Femur (tissue), 1 donor: Measurements from ENCODE around the gene ERN1.
"Not testable (repeated sequence)": the region's sequence is repeated elsewhere in the genome, so short reads cannot be mapped to it uniquely, and the experiment has no call there.

ENCODE experiments used
- DNase-seq: peaks from one replicate; pipeline ENCODE4 v3.0.0-alpha.2; 2017

The ERN1 gene

DNA sequence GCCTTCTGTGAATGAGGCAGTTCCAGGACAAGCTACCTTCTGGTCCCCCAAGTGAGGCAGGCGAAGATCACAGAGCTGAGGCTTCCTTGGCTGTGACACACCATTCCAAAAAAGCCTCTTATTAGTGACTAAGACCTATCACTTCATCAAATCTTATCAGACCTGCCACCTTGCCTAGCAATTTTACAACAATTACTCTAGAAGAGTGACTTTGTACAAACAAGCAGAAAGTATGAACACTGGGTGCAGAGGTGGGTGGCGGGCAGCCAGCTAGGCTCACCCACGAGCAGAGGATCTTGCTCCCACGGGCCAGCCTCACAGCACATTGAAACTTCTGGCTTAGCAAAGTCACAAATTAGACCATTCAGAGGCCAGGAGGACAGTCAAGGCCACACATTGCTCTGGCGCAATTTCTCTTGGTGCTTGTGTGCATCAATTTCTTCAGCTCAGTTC, 107.3 kb downstream of the ERN1 start:
- no peak for DNase-seq

DNA sequence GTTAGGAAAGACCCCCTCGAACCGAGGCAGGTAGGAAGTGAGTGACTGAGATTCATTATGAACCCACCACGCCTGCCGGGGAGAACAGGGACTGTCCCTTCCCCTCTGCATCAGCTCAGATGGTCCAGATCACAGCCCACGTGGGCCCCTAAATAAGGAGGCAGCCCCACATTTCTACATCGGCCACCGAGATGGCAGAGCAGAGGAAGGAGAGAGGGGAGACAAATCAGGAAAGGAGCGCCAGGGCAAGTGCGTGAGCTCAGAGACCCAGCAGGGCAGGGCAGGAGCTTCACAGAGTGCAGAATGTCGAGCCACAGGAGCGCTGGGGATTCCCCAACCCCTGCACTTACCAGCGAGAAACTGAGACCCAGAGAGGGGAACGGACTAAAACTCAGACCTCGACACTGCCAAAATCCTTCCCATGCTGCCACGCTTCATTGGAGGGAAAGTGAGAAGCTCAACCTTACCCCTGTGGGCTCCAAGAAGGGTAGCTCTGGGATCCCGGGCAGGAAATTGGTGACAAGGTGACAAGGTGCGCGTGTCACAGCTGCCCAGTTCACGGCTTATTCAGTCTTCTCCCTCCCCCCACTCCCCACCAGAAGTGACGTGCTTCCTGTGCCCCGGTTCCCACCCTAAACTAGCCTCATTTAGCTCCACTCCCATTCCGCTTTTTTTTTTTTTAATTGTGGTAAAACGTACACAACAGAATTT, 109.7 kb downstream of the ERN1 start, which contains the start of gene ICAM2:
Gene ICAM2 (minus strand): TSS at position 578 of the 711 bp plus-strand sequence. CDS start 13,942 bp downstream, outside the sequence.
- peak; percentile 63 for DNase-seq

DNA sequence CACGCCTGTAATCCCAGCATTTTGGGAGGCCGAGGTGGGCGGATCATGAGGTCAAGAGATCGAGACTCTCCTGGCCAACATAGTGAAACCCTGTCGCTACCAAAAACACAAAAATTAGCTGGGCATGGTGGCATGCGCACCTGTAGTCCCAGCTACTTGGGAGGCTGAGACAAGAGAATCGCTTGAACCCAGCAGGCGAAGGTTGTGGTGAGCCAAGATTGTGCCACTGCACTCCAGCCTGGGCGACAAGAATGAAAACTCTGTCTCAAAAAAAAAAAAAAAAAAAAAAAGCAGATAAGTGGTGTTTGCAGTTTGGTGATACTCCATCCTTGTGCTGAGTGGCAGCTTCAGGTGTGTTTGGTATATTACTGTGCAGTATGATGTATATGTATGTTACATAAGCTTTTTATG, 110.4 kb downstream of the ERN1 start:
- not testable (repeated sequence) for DNase-seq

DNA sequence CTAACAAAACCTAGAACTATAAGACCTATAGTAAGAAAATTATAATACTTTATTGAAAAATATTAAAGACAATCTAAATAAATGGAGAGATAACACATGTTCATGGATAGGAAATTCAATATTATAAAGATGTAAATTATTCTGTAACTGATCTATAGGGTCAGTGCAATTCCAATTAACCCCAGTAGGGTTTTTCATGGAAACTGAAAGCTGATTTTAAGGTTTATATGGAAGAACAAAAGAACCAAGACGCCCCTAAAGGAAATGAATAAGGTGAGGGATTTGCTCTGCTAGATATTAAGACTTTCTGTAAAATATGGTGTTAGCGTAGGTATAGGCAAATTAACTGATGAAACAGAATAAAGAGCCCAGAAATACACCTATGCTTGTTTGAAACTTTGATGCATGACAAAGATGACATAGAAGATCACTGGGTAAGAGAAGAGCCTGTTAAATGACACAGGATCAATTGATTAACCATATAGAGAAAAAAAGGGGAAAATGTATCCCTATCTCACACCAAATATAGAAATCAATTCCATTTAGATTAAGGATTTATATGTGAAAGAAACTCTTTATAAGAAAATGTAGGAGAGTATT, 112.5 kb downstream of the ERN1 start:
- no peak for DNase-seq

DNA sequence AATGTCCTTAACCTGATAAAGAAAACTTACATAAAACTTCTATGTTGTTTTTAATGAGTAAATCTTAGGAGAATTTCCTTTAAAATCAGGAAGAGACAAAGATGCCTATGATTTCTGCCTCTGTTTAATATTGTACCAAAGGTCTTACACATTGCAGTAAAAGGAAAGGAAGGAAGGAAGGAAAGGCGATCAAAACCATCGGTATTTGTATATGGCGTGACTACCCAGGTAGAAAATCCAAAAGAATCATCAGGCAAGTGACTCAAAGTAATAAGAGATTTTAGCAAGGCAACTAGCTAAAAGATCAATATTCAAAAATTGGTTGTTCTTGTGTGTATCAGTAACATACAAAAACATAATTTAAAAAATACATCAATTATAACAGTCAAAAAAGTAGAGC, 113.0 kb downstream of the ERN1 start:
- DNase-seq, result no peak

DNA sequence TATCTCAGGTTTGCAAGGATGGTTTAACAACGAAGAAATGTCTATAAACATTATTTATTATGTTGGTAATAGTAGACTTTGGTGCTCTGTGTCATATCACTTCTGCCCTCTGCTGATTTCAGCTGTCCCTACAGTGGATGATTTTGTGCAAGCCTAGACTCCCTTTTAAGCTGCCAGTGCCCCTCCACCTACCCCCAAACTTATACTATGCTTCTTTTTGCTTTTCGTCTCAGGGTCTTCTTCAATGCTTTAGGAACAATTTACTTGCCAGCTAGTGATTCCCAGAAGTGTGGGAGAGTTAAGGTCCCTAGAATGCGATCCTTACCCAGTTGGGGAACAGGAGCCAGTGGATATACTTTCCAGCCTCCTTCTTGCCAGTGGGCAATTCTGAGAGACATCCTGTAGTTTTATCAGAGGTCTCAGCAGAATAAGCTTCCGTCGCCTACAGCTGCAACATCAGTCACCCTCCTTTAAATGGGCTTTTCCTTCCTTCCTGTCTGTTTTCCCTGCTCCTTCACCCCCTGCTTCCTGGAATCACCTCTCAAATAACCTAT, 113.6 kb downstream of the ERN1 start:
- no peak for DNase-seq

DNA sequence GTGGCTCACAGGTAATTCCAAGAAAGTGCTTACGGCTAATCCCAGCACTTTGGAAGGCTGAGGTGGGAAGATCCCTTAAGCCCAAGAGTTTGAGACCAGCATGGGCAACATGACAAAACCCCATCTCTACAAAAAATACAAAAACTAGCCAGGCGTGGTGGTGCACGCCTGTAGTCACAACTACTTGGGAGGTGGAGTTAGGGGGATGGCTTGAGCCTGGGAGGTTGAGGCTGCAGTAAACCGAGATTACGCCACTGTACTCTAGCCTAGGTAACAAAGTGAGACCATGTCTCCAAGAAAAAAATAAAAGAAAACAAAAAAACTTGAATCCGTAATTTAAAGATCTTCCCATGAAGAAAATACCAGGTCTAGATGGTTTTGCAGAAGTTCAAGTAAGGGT, 114.5 kb downstream of the ERN1 start:
- no peak for DNase-seq

DNA sequence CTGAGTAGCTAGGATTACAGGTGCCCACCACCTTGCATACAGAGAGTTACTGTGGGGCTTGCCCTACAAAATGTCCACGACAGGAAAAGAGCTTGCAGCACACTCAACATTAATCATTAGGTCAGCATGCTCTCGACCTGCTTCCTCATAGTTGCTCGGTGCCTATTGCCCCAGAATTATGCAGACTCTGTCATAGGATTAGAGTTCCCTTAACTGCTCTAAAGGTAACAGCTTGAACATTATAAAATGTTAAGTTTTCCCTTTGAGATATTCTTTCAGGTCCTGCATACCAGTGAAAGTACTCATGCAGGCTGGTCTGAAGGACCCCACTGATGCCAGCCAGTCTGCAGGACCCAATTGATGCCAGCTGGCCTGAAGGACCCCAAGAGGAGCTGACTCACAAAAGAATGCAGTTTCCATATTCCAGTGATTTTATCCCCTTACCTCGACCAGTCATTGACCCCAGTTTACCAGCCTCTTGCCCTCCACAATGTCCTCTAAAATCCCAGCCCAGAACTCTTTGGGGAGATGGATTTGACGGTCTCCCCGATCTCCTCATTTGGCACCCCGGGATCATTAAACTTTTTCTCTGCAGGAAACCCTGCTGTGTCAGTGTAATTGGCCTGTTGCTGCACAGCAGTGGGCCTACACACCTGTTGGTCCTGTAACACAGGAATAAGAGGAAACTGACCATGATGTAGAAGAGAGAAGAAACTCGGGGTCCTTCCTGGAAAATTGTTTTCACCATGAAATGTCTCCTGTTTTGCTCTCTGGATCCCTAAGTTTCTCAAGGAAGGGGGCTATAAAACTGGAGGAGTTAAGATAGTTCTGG, 120.2 kb downstream of the ERN1 start:
- no peak for DNase-seq

DNA sequence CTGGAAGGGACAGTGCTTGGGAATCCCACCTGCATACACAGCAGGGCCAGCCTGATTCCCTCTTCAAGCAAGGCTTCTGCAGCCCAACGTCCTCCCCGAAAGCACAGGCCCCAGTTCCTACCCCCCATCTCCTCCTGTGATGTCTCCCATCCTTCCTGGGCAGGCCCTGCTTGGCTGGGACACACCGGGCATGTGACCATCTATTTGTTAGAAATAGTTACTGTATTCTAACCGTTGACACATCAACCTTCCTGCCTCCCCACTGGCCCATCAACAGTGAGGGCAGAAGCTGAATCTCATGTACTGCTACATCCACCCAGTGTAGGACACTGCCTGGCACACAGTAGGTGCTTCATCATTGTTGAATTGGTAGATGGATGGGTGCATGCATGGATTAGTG, 121.1 kb downstream of the ERN1 start:
- DNase-seq, result no peak

DNA sequence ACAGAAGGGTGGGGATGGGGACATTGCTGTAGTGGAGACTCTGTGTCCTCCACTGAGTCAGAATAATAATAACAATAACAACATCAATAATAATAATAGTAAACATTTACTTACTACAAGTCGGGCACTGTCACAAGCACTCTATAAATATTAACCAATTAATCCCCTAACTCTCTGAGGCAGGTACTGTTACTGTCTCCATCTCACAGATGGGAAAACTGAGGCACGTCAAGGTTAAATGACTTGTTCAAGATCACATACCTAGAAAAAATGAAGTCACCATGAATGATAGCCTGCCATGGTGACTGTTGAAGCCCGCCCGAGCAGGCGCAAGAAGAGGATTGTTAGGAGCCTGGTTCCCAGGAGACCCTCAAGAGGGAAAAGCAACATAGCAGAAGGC, 121.6 kb downstream of the ERN1 start:
- DNase-seq, result no peak

DNA sequence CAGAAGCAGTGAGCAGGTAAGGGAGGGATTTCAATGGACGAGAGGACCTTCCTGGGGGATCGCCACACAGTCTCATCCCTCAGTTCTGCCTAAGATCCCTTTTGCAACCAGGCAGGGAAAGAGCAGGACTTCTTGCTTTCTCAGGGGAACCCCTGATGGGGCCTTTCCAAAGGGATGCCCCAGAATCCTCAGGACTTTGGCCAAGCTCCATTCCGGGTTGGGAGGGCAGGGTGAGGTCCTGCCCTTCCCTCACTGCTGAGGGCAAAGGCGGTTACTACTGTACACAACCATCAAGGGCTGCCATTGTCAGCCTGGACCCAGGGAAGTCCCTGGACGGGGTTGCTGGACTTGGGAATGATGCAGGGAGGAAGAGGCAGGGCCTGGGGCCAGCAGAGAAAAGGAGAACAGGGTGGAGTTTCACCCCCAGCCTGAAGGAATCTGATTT, 122.1 kb downstream of the ERN1 start:
- DNase-seq, result no peak

DNA sequence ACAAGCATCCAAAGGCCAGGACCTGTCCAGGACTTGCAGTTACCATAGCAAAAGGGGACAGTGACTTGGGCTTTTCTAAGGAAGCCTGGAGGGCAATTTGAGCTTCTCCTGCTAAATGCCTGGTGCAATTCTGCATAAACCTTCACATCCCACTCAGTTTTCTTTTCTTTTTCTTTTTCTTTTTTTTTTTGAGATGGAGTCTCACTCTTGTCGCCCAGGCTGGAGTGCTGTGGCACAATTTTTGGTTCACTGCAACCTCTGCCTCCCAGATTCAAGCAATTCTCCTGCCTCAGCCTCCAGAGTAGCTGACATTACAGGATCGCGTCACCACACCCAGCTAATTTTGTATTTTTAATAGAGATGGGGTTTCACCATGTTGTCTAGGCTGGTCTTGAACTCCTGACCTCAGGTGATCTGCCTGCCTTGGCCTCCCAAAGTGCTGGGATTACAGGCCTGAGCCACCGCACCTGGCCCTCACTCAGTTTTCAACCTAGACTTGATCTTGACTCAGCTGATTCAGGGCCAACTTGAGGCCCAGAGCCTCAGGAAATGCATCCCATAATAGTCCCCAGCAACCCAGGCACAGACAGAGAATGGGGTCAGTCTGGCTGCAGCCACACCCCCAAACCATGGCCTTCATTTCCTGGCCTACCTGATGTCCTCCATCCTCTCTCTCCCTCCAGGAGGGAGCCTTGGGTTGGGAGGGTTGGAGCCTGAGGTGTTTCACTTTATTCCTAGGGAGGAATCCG, 122.7 kb downstream of the ERN1 start:
- DNase-seq, result not testable (repeated sequence)

DNA sequence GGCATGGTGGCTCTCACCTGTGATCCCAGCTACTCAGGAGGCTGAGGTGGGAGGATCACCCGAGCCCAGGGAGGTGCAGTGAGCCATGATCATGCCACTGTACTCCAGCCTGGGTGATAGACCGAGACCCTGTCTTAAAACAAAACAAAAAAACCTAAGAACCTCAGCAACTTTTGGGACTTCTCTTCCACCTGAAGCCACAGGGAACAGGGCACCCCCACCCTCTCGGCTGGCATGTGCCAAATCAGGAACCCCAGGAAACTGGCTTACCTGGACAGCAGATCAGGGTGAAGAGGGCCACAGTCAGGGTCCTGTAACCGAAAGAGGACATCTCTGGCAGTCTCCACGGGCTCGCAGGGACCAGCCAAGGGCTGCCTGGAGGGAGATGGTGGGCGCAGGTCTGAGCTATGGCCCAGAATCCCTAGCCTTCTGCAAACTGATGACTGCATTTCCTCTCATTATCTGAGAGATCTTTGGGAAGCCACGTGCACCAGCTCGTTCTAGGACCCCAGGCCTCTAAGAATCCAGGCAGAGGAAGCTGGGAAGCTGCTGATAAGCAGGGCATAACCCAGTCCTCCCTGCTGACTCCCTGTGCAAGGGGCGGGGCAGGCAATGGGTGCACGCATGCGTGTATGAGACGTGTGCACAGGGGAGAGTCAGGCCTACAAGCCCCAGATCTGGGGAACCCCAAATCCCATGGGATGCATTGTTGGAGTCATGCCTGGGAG, 123.4 kb downstream of the ERN1 start:
- peak; percentile 65 for DNase-seq

DNA sequence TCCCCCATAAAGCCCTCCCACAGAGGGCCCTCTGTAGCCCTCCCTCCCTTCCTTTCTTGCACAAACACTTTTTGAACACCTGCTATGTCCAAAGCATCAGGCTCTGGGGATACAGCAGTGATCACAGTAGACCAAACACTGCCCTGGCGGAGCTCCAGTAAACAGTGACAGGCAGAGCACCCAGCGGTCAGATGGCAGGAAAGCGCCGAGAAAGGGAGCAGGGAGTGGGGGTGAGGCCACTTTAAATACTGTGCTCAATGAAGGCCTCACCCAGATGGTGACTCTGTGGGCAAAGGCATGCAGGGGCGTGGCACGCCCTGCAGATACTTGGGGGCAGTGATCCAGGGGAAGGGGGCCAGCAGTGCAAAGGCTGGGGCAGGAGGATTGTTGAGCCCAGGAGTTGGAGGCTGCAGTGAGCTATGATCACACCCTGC, 124.2 kb downstream of the ERN1 start:
- no peak for DNase-seq

DNA sequence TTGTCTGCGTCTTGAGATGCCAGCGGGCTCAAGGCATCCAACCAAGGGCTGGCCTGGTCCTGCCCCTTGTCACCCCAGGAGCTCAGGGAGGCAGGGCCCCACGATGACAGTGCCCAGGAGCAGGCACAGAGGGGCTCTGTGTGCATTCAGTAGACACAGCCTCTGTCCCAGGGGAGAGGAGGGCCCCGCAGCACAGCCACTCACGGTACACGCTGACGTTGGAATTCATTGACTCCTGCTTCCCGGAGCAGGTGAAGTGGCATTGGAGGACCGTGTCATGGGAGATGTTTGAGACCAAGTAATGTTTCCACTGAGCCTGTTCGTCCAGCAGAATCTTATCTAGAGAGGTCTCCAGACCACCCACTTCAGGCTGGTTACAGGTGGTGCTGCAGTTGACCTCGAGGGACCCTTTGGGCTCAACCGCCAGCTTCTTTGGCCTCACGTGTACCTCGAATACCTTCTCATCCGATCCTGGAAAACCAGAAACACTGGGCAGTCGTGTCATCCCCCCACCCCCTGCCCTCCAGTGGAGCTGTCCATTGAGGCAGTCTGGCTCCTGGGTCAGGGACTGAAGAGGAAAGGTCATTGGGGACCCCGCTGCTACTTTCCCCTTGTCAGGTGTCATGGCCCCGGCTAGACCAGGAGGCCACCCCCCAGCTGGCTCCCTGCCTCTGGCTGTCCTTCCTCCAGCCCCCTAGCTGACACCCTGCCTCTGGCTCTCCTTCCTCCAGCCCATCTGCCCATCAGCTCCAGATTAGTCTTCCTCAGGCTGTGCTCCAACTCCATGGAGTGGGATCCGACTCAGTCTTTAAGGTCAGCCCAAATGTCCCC, 124.8 kb downstream of the ERN1 start:
- no peak for DNase-seq

DNA sequence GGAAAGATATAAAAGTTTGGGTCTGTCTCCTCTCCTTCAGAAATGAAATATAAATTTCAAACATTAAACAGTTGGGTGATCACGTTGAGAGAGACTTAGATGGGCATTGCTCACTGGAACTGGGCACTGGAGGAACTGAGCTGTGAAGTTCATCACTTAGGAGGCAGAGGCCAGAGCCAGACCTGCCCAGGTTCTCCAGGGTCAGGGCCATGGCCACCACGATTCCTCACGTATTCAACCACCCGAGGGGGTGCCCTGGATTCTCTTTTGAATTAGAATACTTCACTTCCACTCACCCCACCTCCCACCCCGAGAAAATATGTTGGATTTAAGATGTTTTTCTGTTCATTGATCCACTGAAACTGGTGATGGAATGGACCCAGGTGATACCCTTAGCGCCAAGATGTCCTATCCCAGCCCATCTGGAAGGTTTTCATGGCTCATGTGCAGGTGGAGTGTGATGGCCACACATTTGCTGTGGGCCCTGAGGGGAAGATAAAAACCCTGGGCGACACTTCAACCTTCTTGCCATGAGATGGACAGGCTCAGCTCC, 125.7 kb downstream of the ERN1 start:
- DNase-seq, result no peak

DNA sequence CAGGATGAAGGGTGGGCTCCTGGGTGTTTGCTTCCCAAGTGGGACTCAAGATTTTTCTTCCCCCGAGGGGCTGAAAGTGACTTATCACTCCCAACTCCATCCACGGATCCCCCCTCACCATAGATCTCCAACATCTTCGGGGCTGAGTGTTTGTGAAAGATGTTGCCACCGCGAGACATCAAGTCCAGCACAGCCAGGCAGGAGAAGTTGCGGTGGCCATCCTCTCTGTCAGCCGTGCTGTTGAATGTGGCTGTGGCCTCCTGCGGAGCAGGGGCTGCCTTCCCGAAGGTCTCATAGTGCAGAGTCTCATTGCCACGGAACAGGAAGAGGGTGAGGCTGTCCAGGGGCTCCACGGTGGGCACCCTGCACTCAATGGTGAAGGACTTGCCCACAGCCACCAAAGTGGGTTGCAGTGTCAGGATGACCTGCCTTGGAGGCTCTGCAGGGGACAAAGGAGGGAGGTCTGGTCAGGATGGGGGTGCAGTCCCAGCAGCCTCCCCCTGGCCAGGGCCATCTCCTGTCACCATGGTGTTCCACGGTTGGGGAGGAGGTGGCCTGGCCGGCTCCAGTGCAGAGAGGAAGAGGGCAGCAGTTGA, 126.3 kb downstream of the ERN1 start:
- no peak for DNase-seq

DNA sequence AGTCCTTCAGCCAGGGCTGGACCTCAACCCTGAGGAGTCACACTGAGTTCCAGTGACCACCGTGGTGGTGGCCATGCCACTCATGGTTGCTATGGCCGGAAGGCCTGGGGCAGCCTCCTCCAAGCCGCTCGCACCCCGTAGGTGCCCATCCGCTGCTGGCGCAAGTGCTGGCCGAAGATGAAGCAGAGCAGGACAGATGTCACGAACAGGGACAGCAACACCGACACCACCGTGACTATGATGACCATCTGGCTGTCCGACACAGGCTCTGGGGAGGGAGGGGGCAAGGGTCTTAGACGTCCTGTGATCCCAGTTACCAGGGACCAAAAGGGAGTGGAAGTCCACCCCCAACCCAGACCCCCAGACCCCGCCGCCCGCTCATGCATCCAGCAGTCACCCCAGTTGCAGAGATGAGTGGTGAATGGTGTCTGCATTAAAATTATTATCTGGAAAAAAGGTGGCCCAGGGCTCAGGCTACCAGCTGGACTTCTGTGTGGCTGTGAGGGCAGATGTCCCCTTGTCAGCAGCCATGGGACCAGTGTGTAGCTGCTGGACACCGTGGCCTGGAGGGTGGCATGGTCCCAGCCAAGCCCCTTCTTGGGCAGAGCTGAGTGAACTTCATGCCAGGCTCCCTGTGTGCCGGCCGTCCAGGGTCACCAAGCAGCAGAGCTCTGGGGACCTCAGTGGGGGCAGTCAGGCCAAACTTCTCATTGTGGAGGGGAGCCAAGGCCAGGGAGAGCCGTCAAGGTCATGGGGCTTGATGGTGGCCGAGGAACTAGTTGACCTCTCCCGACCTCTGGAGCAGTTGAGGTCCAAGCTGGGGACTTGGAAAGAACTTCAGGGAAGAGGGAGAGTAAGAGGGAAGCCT, 127.1 kb downstream of the ERN1 start:
- DNase-seq, result no peak
